Keratinocyte (primary cell): ENCODE data around the gene LYPD1.

Source experiments
- CTCF ChIP-seq, 3 experiments: IDR thresholded peaks in 1 of 3; conservative IDR thresholded peaks in 1 of 3; optimal IDR thresholded peaks in 1 of 3; 2 replicates in 2 of 3; 3 replicates in 1 of 3; pipeline versions ENCODE3 to v1.5.1; 2011; ENCODE audit warnings: low read length in 3 of 3, mild to moderate bottlenecking in 3 of 3, moderate library complexity in 2 of 3, control low read depth in 1 of 3, inconsistent platforms in 1 of 3; ENCODE audit not compliant: insufficient read depth in 2 of 3; ENCODE audit errors: extremely low read depth in 1 of 3
- EZH2 ChIP-seq: IDR thresholded peaks from one replicate; pipeline ENCODE4 v1.6.1; 2012; ENCODE audit warnings: inconsistent platforms, mild to moderate bottlenecking, low read length, moderate library complexity

- TF ChIP-seq EZH2, result no peak
- TF ChIP-seq CTCF (optimal IDR thresholded peaks at IDR 0.05 in 1 of 3, IDR thresholded peaks at IDR 0.05 in 1 of 3, conservative IDR thresholded peaks at IDR 0.05 in 1 of 3; ENCODE audit: extremely low read depth in 1 of 3, insufficient read depth in 2 of 3, low read length in 3 of 3), result no peak
Measured at GRCh38 chr2:132665401-132666140, 4.4 kb downstream of the LYPD1 start.
